ENCODE data around the gene GLI2. TPM values are rescaled to one million over a fixed set of nuclear protein-coding genes. Genes with fewer than 3 reads are reported as not detected.
A peak's percentile ranks its signal among the peaks of the same experiment; 100 is the strongest.

Gene GLI2
- total and polyA plus RNA-seq, 2 of the 8 experiments (the other 6 are each of a cell fraction or from before 2014, with no cell fraction given) = 18.4 to 46.9 TPM

GRCh38 chr2:120764991-120765677 lies 29.5 kb downstream of the GLI2 start:
- H4K20me1 ChIP-seq (replicated peaks in 1 of 2; ENCODE audit: control insufficient read depth in 1 of 2, insufficient read depth in 2 of 2, low read length in 2 of 2) = peaks cover 31 to 56% of the 10 kb centered on the region in 2 experiments
- TF ChIP-seq CHD1 (IDR thresholded peaks at IDR 0.05; ENCODE audit: low read depth, low read length) (no peak), SIN3A (conservative IDR thresholded peaks at IDR 0.05 in 1 of 2, IDR thresholded peaks at IDR 0.05 in 1 of 2; ENCODE audit: low read depth in 1 of 2, low read length in 2 of 2) (no peak), BACH1 (IDR thresholded peaks at IDR 0.05; ENCODE audit: low read length) (no peak), RNF2 (IDR thresholded peaks at IDR 0.05; ENCODE audit: borderline replicate concordance, low read depth, low read length, missing control alignments, poor library complexity, severe bottlenecking) (no peak), RBBP5 (IDR thresholded peaks at IDR 0.05; ENCODE audit: borderline replicate concordance, low read depth, low read length) (no peak), SIRT6 (IDR thresholded peaks at IDR 0.05; ENCODE audit: low read length) (no peak), BCL11A (IDR thresholded peaks at IDR 0.05; ENCODE audit: low read depth in 2 of 2, low read length in 2 of 2) (no peak), JUN (IDR thresholded peaks at IDR 0.05; ENCODE audit: low read depth, low read length) (no peak), GABPA (IDR thresholded peaks at IDR 0.05; ENCODE audit: borderline replicate concordance, insufficient read depth, low read length) (no peak), EGR1 (IDR thresholded peaks at IDR 0.05; ENCODE audit: borderline replicate concordance, low read depth, low read length) (no peak), KDM1A (IDR thresholded peaks at IDR 0.05; ENCODE audit: borderline replicate concordance, low read length) (no peak), ASH2L (IDR thresholded peaks at IDR 0.05; ENCODE audit: low read length) (no peak)

More at GRCh38 chr2:120764991-120765677, 29.5 kb downstream of the GLI2 start:
- H3K23me2 ChIP-seq (ENCODE audit: low read depth, low read length) = no peaks in the 10 kb centered on the region
- H2BK15ac ChIP-seq (ENCODE audit: low read length) = no peak overlapping the region
- no peaks in the 10 kb centered on the region for H3K36me3 ChIP-seq (ENCODE audit: control insufficient read depth in 2 of 4, insufficient read depth in 4 of 4, low read length in 3 of 4)
- H2AK5ac ChIP-seq (ENCODE audit: low read depth, low read length) = peak overlapping the region; percentile 85
- DNase-seq (ENCODE audit: low read depth in 1 of 2, low spot score in 2 of 2) (no peak), FAIRE-seq (no peak)
- 88% methylated on average over 11 of the region's 11 CpGs; no CpG with 5 or more reads in 1 of the 2 experiments for WGBS, 2 experiments (ENCODE audit: extremely low coverage in 1 of 2, insufficient coverage in 1 of 2, insufficient read length in 1 of 2, insufficient replicate concordance in 2 of 2, low coverage in 1 of 2, low lambda C conversion rate in 2 of 2, missing lambda C conversion rate in 1 of 2)
- H3K27ac ChIP-seq (ENCODE audit: low read depth, low read length) = no peak overlapping the region
- no peak overlapping the region for H2BK120ac ChIP-seq (replicated peaks; ENCODE audit: low read depth, low read length)
- H2BK12ac ChIP-seq (ENCODE audit: low read depth, low read length) = no peak overlapping the region
- H3K14ac ChIP-seq (ENCODE audit: insufficient read length) = no peak overlapping the region
- H3K27me3 ChIP-seq (replicated peaks in 1 of 4; ENCODE audit: control insufficient read depth in 3 of 4, extremely low read depth in 1 of 4, insufficient read depth in 3 of 4, low read length in 3 of 4) = no peaks in the 10 kb centered on the region
- no peak overlapping the region; a peak in 1 of 7 replicates for H3K9ac ChIP-seq (replicated peaks in 1 of 4; ENCODE audit: extremely low read depth in 1 of 4, low read depth in 3 of 4, low read length in 3 of 4)
- peak overlapping the region; percentile 3; the same call in 1 of the 2 replicates for H2BK5ac ChIP-seq (ENCODE audit: low read depth, low read length)
- H4K91ac ChIP-seq (replicated peaks; ENCODE audit: insufficient read length, low read length) = no peak overlapping the region
- no peak overlapping the region for H3K4me3 ChIP-seq (ENCODE audit: extremely low read depth in 1 of 4, insufficient read depth in 2 of 4, low read depth in 3 of 4, low read length in 4 of 4)
- H3K18ac ChIP-seq (ENCODE audit: extremely low read depth, low read length) = peak overlapping the region; percentile 53; the same call in 1 of the 2 replicates
- no peak overlapping the region; the same call in 1 of the 2 replicates for H4K8ac ChIP-seq (ENCODE audit: extremely low read depth, insufficient read depth, low read length)
- no peak overlapping the region for H3K4me2 ChIP-seq (ENCODE audit: insufficient read depth in 1 of 2, low read depth in 2 of 2, low read length in 2 of 2)
- H4K5ac ChIP-seq (ENCODE audit: insufficient read length, low read depth, low read length) = no peak overlapping the region
- no peak overlapping the region for H3K4ac ChIP-seq (replicated peaks; ENCODE audit: insufficient read length, low read depth, low read length)
- H3K9me3 ChIP-seq (ENCODE audit: insufficient read depth in 2 of 2, low read depth in 1 of 2, low read length in 1 of 2) = no peaks in the 10 kb centered on the region
- H3K56ac ChIP-seq (replicated peaks; ENCODE audit: insufficient read length, low read depth, low read length) = no peak overlapping the region
- H3K79me1 ChIP-seq (ENCODE audit: low read depth, low read length) = peaks cover 54% of the 10 kb centered on the region
- POLR2A ChIA-PET (ENCODE audit: partially characterized antibody) = interaction anchor here (1.4 to 2.0 kb wide), 3 partner anchors 12 to 28 kb away, joined by 3 to 8 read pairs (median 5); no protein-coding TSS in a partner anchor
- H2BK20ac ChIP-seq (ENCODE audit: low read length) = peak overlapping the region; percentile 19; the same call in 1 of the 2 replicates
- no peak overlapping the region for H3K23ac ChIP-seq (ENCODE audit: insufficient read length)
- CTCF ChIA-PET (ENCODE audit: partially characterized antibody) = interaction anchor here (0.9 to 1.9 kb wide), 7 partner anchors 13 to 193 kb away, joined by 3 to 6 read pairs (median 4); no protein-coding TSS in a partner anchor
- peaks cover 4 to 100% of the 10 kb centered on the region in 2 experiments for H3K79me2 ChIP-seq (ENCODE audit: control insufficient read depth in 1 of 2, insufficient read depth in 2 of 2, low read length in 2 of 2)
- no peak overlapping the region for H2AFZ ChIP-seq (ENCODE audit: low read length)
- H3K4me1 ChIP-seq (replicated peaks in 1 of 4; ENCODE audit: control insufficient read depth in 3 of 4, insufficient read depth in 4 of 4, low read length in 3 of 4) = peaks cover 8 to 61% (median 32%) of the 10 kb centered on the region in 4 experiments

All from H1 (cell line).